ENCODE data around the gene SAMD11. TPM values are rescaled to one million over a fixed set of nuclear protein-coding genes. Genes with fewer than 3 reads are reported as not detected.

Gene SAMD11
- total RNA-seq, 1 experiment from 2014 or later, result 2.3 TPM

DNA sequence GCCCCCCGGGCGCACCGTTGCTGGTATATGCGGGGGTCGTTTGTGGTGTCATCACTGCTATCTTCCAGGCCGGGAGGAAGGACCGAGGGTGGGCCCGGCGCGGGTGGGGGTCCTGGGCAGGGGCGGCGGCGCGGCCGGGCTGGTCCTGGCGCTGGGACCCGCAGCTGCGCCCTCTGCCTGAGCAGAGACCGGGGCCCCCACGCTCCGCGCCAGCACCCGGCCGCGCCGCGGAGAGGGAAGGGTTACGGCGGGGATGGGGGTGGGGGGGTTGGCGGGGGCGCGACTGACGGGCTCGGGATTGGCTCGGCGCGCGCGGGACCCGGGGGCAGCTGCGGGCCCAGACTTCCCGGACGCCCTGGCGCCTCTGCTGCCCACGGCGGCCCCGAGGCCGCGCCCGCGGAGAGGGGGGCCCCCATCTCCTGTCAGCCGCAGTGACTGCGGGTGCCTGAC is 13.8 kb upstream of the SAMD11 start:
- Mint-ChIP-seq H3K27ac (no peak overlapping the region), H3K36me3 (no peaks in the 10 kb centered on the region), H3K27me3 (ENCODE audit: low read depth) (peaks cover 64% of the 10 kb centered on the region), H3K4me1 (peaks cover 7% of the 10 kb centered on the region), H3K4me3 (no peak overlapping the region), H3K9me3 (no peaks in the 10 kb centered on the region)
- DNase-seq (ENCODE audit: low spot score) (no peak), ATAC-seq (no peak)
- CTCF ChIA-PET, result no interaction called here
- POLR2A ChIA-PET, result no interaction called here
- TF ChIP-seq EMX1 (CRISPR knock-in tag; IDR thresholded peaks at IDR 0.05), result no peak
- TF ChIP-seq NFYB (CRISPR knock-in tag; conservative IDR thresholded peaks at IDR 0.05; ENCODE audit: low read depth), result no peak
- no peak for TF ChIP-seq SP1 (CRISPR knock-in tag; conservative IDR thresholded peaks at IDR 0.05)
- no peak for TF ChIP-seq CTCF (IDR thresholded peaks at IDR 0.05)
- TF ChIP-seq, protein P1, sequence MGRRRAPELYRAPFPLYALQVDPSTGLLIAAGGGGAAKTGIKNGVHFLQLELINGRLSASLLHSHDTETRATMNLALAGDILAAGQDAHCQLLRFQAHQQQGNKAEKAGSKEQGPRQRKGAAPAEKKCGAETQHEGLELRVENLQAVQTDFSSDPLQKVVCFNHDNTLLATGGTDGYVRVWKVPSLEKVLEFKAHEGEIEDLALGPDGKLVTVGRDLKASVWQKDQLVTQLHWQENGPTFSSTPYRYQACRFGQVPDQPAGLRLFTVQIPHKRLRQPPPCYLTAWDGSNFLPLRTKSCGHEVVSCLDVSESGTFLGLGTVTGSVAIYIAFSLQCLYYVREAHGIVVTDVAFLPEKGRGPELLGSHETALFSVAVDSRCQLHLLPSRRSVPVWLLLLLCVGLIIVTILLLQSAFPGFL (CRISPR knock-in tag; IDR thresholded peaks at IDR 0.05; ENCODE audit: borderline replicate concordance), result no peak
- TF ChIP-seq ZBTB43 (CRISPR knock-in tag; IDR thresholded peaks at IDR 0.05), result no peak
- no peak for TF ChIP-seq ZBTB21 (CRISPR knock-in tag; IDR thresholded peaks at IDR 0.05; ENCODE audit: borderline replicate concordance)
- TF ChIP-seq ERG (CRISPR knock-in tag; IDR thresholded peaks at IDR 0.05), result no peak
- TF ChIP-seq CREM (CRISPR knock-in tag; IDR thresholded peaks at IDR 0.05), result no peak
- no peak for TF ChIP-seq ZNF138 (CRISPR knock-in tag; conservative IDR thresholded peaks at IDR 0.05)
- TF ChIP-seq ATF1 (CRISPR knock-in tag; IDR thresholded peaks at IDR 0.05), result no peak
- no peak for TF ChIP-seq FOXP1 (CRISPR knock-in tag; IDR thresholded peaks at IDR 0.05; ENCODE audit: borderline replicate concordance)
- no peak for TF ChIP-seq SMAD3 (CRISPR knock-in tag; IDR thresholded peaks at IDR 0.05; ENCODE audit: borderline replicate concordance)
- TF ChIP-seq, protein P2, sequence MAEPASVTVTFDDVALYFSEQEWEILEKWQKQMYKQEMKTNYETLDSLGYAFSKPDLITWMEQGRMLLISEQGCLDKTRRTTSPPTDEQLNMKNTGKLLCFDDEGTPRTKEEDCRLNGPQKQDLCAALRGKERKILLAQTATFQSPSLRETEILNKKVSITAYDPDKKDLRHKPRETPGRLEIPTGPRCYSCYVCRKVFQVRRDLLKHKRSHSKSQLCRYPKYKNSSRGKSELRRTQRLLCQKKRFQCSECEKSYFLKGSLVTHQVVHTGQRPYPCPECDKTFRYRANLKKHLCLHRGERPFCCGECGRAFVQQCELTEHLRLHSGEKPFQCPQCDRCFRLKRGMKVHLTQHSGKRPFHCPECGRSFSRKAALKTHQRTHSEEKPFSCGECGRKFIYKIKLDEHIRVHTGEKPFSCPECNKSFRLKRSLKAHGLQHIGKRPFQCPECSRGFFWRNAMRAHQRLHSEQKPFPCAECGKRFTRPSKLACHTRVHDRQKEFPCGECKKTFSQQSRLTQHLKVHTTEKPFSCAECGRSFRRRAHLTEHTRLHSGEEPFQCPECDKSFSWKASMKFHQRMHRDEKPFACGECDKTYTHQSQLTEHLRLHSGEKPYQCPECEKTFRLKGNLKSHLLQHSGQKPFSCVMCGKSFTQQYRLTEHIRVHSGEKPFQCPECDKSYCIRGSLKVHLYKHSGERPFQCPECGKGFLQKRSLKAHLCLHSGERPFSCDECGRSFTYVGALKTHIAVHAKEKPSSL (CRISPR knock-in tag; conservative IDR thresholded peaks at IDR 0.05), result no peak
- no peak for TF ChIP-seq TEAD4 (CRISPR knock-in tag; IDR thresholded peaks at IDR 0.05)
- TF ChIP-seq ZNF423 (CRISPR knock-in tag; IDR thresholded peaks at IDR 0.05), result no peak
- TF ChIP-seq ARID4B (CRISPR knock-in tag; IDR thresholded peaks at IDR 0.05; ENCODE audit: borderline replicate concordance), result no peak
- TF ChIP-seq NFATC4 (CRISPR knock-in tag; IDR thresholded peaks at IDR 0.05), result no peak
- TF ChIP-seq, protein P3, sequence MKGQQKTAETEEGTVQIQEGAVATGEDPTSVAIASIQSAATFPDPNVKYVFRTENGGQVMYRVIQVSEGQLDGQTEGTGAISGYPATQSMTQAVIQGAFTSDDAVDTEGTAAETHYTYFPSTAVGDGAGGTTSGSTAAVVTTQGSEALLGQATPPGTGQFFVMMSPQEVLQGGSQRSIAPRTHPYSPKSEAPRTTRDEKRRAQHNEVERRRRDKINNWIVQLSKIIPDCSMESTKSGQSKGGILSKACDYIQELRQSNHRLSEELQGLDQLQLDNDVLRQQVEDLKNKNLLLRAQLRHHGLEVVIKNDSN (CRISPR knock-in tag; IDR thresholded peaks at IDR 0.05), result no peak
- TF ChIP-seq KAT7 (CRISPR knock-in tag; IDR thresholded peaks at IDR 0.05; ENCODE audit: borderline replicate concordance), result no peak
